ENCODE measurements around the gene PRMT3.
A peak's percentile ranks its signal among the peaks of the same experiment; 100 is the strongest.
"Not testable (repeated sequence)": the region's sequence is repeated elsewhere in the genome, so short reads cannot be mapped to it uniquely, and the experiment has no call there.

PRMT3 gene

GRCh38 chr11:20387261-20388095 is at the start of gene PRMT3:
PRMT3 (plus strand) TSS chr11:20387716; CDS start chr11:20387747, 31 bp downstream.
- DNase-seq (ENCODE audit: low spot score) = peak; percentile 95

GRCh38 chr11:20342347-20343141 is 45.0 kb upstream of the PRMT3 start:
- no peak for DNase-seq (ENCODE audit: low spot score)

GRCh38 chr11:20351136-20351535 is 36.4 kb upstream of the PRMT3 start:
- no peak for DNase-seq (ENCODE audit: low spot score)

GRCh38 chr11:20351751-20352262 is 35.7 kb upstream of the PRMT3 start:
- no peak for DNase-seq (ENCODE audit: low spot score)

- DNase-seq (ENCODE audit: low spot score) = peak; percentile 75
These were observed 33.6 kb upstream of the PRMT3 start for GRCh38 chr11:20353829-20354434.

- DNase-seq (ENCODE audit: low spot score) = peak; percentile 60
These were observed 32.0 kb upstream of the PRMT3 start for GRCh38 chr11:20355221-20356219.

- DNase-seq (ENCODE audit: low spot score) = no peak
These were observed 30.4 kb upstream of the PRMT3 start for GRCh38 chr11:20357150-20357549.

GRCh38 chr11:20360650-20361049 is 26.9 kb upstream of the PRMT3 start:
- DNase-seq (ENCODE audit: low spot score) = no peak

- DNase-seq (ENCODE audit: low spot score) = no peak
These were observed 25.0 kb upstream of the PRMT3 start for GRCh38 chr11:20362481-20362880.

GRCh38 chr11:20363149-20363499 is 24.4 kb upstream of the PRMT3 start:
- no peak for DNase-seq (ENCODE audit: low spot score)

GRCh38 chr11:20363500-20364340 is 23.8 kb upstream of the PRMT3 start, which contains the start of gene HTATIP2:
HTATIP2 (plus strand) TSS chr11:20363714; CDS start chr11:20364238, 524 bp downstream.
- no peak for DNase-seq (ENCODE audit: low spot score)

GRCh38 chr11:20364341-20364792 is 23.1 kb upstream of the PRMT3 start:
- DNase-seq (ENCODE audit: low spot score) = no peak

- not testable (repeated sequence) for DNase-seq (ENCODE audit: low spot score)
These were observed 22.1 kb upstream of the PRMT3 start for GRCh38 chr11:20365465-20365864.

- peak; percentile 98 for DNase-seq (ENCODE audit: low spot score)
These were observed 20.1 kb upstream of the PRMT3 start for GRCh38 chr11:20367313-20367948.

GRCh38 chr11:20368438-20368837 is 19.1 kb upstream of the PRMT3 start:
- peak; percentile 45 for DNase-seq (ENCODE audit: low spot score)

GRCh38 chr11:20369826-20370225 is 17.7 kb upstream of the PRMT3 start:
- no peak for DNase-seq (ENCODE audit: low spot score)

GRCh38 chr11:20372081-20372626 is 15.4 kb upstream of the PRMT3 start:
- no peak for DNase-seq (ENCODE audit: low spot score)

- no peak for DNase-seq (ENCODE audit: low spot score)
These were observed 14.4 kb upstream of the PRMT3 start for GRCh38 chr11:20373147-20373546.

- DNase-seq (ENCODE audit: low spot score) = no peak
These were observed 13.8 kb upstream of the PRMT3 start for GRCh38 chr11:20373568-20374209.

Measured in COLO829 (cell line).